GM18861 (cell line): Measurements from ENCODE around the gene COPS2.
"Not testable (repeated sequence)": the region's sequence is repeated elsewhere in the genome, so short reads cannot be mapped to it uniquely, and the experiment has no call there.

Experiments used
- ATAC-seq: cut with Tn5 transposase; IDR thresholded peaks from one replicate; pipeline ENCODE4 v1.9.1; 2021; ENCODE audit not compliant: unreplicated experiment

Gene COPS2

DNA sequence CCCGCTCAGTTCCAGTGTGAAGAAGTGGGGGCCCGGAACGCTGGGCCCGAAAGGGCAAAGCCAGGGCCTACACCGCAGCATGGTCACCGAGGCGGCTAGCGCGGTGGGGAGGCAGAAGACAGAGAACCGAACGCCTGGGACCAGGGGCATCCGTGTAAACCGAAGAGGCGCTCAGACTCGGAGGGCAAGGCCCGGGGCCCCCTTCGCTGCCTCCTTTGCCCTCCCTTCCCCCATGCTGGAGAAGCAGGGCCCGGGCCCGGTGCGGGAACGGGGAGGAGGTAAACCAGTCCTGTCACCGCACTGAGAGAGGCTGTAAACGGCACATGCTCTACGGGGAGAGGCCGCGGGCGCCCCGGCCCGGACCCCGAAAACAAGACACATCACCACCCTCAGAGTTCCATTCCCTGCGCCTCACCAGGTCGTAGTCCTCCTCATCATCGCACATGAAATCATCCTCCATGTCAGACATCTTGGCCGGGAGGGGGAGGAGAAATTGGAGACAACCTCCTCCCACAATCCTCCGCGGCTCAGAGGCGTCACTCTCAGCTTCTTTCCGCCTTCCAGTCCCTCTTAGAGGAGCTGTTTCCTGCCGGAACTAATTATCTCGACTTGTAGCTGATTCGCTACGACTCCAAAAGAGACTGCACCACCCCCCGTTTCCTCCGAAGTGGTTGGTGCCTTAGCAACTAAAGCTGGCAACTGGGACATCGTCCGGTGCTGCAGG, at the start of gene COPS2:
Gene COPS2, minus strand, starts transcription at position 490 of the 724 bp plus-strand sequence. Its CDS starts 21 bp downstream, at position 469.
- ATAC-seq, result peak; percentile 94

DNA sequence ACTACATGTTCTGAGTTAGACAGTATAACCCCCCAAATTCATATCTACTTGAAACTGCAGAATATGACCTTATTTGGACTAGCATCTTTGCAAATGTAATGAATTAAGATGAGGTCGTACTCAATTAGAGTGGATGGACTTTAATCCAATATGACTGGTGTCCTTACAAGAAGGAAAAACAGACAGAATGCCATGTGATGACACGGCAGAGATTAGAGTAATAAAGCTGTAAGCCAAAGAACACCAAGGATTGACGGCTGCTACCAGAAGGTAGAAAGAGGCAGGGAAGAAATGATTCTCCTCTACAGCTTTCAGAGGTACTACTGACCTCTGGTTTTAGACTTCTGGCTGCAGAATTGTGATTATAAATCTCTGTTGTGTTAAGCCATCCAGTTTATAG, 44.9 kb upstream of the COPS2 start:
- no peak for ATAC-seq

DNA sequence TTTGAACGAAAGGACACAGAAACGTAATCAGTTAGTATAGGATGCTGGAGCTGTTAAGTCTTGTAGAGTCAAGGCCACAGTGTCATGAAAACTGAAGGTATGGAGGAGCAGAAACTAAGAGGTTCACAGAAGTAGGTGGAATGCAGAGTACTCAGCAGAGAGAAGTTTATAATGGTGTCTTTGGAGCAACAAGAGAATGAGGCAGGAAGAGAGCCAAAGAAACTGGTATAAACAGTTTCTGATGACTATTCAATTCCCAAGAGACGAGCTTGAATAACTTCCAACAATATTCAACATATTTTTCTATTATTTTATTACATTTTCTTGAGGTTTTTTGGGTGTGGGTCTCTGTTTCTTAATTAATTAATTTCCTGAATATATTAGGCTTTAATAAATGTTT, 44.3 kb upstream of the COPS2 start:
- no peak for ATAC-seq

DNA sequence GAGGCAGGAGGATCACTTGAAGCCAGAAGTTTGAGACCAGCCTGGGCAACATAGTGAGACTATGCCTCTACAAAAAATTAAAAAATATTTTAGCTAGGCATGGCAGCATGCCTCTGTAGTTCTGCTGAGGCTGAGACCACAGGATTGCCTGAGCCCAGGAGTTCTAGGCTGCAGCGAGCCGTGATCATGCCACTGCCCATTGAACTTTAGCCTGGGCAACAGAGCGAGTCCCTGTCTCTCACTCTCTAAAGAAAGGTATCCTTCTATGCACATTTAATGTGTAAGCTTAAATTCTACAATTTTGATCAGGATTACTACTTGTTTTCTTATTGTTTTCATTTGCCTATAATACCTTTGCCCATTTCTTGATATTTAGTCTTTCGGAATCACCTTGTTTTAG, 41.5 kb upstream of the COPS2 start:
- no peak for ATAC-seq

DNA sequence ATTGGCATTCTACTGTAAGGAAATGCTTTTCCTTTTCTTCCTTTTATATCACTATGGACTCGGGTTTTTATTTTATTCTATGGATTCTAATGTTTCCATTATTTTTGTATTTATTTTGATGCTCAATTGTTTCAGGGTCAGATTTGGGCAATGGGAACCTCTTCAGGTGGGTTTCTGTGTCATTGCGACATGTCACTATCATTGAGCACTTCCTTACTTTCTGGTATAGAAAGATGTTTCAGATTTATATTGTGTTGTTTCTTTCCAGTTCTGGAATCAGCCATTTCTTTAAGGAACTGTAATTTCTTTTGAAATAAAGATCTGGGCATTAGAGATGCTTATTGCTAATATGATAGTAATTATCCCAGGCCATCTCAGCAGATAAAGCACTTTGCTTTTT, 36.5 kb upstream of the COPS2 start:
- no peak for ATAC-seq

DNA sequence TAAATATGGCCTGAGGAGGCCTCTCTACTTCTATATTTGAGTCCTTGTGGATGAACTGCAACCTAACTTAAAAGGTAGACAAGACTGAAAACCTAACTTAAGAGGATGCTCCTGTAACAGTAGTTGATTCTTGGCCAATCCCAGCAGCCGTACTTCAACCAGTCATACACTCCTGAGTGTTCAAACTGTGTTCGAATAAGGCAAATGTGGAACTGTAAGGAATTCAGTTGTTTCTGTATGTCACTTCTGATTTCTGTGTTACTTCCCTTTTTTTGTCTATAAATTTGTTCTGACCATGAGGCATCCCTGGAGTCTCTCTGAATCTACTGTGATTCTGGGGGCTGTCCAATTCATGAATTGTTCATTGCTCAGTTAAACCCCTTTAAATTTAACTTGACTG, 35.2 kb upstream of the COPS2 start:
- ATAC-seq, result no peak

DNA sequence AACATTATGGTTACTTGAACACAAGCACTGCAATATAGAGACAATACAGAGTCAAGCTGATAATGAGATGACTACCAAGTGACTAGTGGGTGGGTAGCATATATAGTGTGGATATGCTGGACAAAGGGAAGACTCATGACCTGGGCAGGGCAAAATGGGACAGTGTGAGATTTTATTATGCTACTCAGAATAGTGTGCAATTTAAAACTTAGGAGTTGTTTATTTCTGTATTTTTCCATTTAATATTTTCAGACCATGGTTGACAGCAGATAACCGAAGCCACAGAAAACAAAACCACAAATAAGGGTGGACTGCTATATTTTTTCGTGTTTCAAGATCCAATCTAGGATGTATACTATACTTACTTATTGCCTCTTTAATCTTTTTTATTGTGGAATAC, 34.2 kb upstream of the COPS2 start:
- no peak for ATAC-seq

DNA sequence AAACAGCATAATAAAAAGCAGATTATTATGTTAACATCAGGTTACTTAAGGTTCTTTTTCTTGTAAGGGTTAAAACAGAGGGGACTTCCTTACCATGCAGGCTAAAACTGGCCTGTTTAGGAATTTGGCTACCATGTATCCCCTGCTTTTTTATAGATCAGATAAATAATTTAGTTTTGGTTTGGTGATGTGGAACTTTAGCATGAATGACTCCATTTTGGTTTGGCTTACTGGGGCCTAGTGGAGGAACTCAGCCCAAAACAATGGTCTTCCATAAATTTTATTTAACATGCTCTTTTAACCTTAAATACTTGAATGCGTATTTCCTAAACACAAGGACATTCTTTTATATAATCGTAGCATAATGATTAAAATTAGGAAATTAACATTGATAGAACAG, 33.5 kb upstream of the COPS2 start:
- no peak for ATAC-seq

DNA sequence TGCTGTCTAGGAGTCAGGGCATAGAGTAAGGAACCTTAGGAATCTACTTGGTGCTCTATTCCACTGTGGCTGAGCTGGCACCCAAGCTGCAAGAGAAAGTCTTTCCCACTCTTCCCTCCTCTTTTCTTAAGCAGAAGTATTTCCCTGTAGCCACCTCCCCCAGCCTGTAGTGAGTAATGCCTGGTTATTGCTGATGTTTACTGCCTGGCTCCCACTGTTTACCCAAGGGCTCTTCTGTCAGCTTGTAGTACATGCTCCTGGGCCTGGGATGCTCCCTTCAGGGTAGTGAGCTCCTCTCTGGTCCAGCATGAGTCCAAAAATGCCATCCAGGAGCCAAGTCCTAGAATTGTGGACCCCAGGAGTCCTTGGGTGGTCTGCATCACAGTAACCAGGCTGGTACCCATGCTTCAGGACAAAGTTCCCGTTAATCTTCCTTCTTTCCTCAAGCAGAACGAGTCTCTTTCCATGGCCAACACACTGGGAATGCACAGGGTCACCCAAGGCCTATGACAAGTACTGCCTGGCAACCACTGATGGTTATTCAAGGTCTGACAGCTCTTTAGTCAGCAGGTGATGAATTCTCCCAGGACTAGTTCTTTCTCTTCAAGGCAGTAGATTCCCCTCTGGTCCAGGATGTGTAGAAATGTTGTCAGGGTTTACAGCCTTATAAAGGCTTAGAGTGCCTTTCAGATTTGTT, 32.3 kb upstream of the COPS2 start:
- ATAC-seq, result no peak

DNA sequence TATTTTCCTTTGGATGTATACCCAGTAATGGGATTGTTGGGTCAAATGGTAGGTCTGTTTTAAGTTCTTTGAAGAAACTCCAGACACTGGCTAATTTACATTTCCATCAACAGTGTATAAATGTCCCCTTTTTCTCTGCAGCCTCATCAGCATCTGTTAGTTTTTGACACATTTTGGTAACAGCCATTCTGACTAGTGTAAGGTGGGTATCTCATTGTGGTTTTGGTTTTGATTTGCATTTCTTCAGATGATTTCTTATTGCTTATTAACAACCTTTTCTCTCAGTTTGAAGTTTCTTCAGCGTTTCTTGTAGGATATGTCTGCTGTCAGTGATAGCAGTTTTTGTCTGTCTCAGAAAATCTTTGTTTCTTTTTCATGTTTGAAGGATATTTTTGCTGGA, 30.1 kb upstream of the COPS2 start:
- ATAC-seq, result peak; percentile 93

DNA sequence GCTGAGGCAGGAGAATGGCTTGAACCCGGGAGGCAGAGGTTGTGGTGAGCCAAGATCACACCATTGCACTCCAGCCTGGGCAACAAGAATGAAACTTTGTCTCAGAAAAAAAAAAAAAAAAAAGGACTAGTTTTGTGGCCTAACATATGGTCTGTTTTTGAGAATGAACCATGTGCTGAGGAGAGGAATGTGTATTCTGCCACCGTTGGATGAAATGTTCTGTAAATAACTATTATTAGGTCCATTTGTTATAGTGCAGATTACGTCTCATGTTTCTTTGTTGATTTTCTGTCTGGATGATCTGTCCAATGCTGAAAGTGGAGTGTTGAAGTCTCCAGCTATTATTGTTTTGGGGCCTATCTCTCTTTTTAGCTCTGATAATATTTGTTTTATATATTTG, 28.3 kb upstream of the COPS2 start:
- not testable (repeated sequence) for ATAC-seq

DNA sequence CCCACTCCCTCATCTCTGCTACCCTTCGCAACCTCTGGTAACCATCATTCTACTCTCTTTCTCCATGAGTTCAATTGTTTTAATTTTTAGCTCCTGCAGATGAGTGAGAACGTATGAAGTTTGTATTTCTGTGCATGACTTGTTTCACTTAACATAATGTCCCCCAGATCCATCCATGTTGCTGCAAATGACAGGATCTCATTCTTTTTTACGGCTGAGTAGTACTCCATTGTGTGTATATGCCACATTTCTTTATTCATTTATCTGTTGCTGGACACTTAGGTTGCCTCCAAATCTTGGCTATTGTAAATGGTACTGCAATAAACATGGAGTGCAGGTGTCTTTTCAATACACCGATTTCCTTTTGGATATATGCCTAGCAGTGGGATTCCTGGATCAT, 26.7 kb upstream of the COPS2 start:
- ATAC-seq, result no peak

DNA sequence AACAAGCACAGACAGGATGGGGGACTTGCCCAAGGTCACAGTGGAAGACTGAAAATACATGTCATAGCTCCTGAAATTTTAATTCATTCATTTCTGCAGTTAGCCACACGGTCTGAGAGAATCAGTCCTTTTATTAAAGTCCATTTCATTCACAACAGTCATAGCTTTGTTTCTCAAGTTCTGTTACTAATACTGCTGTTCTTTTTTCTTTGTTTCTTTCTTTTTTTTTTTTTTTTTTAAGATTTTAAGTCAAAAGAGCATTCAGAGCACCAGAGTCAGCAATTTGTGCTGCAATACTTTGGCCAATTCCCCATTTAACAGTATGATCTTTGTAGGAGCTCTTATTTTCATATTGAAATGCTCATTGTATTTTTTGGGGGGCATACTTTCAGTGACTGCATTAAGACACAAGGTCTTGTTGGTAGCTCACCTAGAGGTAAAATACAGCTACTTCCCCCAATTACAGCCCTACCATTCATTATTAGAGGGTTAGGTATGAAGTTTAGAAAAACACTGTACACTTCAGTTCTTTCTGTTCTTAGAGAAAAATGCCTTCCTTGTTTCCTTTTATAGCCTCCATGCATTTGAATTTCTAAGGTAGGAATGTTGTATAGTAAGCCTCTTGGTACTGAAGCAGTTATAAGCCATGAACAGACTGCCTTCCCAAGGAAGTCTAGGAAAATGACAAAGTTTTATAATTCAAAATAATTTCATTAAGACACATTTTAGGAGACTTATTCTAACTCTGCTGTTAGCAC, 24.2 kb upstream of the COPS2 start:
- no peak for ATAC-seq

DNA sequence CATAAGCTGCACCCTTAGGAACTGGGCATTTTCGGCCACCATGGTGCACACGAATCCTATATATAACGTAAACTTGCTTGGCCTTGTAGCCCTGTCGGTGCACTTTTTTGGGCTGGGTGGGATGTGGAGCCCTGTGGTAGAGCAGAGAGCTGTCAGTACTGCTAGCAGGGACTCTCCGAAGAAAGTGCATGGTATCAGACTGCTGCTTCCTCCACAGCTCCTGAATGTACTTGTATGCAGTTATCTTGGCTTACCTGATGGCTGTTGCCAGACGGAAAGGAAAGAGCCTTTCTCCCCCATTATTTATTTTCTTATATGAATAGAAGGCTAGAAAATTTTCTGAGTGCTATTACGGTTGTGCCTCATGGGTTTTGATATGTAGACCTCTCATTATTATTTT, 23.1 kb upstream of the COPS2 start:
- ATAC-seq, result no peak

DNA sequence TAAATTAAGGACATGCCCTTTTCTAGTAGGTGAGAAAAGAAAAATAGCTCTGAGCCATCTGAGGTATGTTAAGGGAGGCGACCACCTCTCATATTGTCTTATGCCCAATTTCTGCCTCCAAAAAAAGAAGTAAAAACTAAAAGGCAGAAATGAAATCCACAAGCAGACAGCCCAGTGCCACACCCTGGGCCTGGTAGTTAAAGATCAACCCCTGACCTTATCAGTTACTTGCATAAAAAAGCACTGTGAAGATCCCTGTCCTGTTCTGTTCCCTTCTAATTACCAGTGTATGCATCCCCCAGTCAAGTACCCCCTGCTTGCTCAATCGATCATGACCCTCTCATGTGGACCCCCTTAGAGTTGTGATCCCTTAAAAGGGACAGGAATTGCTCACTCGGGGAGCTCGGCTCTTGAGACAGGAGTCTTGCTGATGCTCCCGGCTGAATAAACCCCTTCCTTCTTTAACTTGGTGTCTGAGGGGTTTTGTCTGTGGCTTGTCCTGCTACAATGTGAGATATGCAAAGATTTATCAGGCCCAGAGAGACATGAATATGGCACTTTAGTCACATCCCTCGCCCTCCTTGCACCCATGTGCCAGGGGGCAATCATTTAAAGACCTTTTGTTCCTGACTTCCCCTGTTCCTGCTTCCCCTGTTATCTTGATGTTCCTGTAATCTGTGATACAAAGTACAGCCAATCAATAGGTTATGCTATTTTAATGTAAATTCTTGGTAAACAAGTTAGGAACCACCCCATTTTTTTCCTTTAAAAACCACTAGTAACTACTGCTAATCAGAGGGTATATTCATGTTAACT, 20.4 kb upstream of the COPS2 start:
- not testable (repeated sequence) for ATAC-seq

DNA sequence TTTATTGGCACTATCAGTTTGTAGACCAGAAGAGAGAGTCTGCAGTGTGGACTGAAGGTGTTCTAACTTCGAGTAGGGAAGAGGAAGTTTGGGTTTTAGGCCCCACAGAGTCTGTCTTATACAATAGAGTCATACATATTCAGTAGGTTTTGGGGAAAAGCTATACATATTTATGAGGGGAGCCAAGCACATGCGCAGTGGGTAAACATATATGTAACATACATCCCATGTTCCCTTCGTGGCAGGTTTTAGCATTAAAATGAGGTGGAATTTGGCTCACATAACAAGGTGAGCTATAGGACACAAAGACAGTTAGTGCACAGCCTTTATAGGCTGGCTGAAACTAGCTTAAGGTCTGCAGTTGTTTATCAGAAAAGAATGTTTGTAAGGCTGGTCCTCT, 19.5 kb upstream of the COPS2 start:
- no peak for ATAC-seq

DNA sequence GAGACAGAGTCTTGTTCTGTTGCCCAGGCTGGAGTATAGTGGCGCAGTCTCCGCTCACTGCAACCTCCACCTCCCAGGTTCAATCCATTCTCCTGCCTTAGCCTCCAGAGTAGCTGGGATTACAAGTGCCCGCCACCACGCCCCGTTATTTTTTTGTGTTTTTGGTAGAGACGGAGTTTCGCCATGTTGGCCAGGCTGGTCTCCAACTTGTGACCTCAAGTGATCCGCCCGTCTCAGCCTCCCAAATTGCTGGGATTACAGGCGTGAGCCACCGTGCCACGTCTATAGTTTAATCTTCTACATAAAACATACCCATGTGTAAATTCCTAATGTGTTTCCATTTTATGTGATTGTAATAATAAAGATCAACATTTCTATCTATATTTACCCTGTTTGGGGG, 16.4 kb upstream of the COPS2 start:
- no peak for ATAC-seq

DNA sequence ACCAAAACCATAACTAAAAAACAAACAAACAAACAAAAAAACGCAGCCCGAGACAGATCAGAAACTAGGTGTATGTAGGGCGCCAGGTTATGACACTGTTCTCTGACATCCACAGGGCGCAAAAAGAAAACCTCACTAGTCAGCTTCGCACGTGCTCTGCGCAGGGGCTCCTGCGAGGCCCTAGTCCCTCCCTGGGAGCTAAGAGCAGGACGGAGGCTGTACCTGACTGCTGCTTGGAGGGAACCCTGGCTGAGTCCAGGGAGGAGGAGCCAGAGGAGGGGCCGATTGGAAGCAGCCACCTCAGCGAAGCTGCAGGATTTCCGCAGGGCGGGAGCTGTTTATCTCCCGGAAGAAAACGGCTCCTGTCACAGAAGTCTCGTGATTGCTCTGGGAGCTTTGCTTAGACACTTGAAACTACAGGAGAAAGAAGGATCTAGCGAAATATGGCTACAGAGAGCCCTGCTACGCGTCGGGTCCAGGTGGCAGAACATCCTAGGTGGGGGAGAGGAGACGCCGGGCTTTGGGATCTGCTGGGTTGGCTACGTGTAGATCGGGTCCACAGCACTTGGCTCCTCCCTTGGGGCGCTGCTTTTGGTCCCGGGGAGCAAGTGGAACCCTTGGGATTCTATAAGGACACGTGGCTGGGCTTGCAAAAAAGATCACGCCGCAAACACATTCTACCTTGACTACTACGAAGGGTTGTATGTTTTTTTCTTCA, 14.6 kb upstream of the COPS2 start, which contains the start of gene GALK2:
Gene GALK2, plus strand, starts transcription at position 368 of the 718 bp plus-strand sequence. Its CDS starts 76 bp downstream, at position 444.
- peak; percentile 88 for ATAC-seq

DNA sequence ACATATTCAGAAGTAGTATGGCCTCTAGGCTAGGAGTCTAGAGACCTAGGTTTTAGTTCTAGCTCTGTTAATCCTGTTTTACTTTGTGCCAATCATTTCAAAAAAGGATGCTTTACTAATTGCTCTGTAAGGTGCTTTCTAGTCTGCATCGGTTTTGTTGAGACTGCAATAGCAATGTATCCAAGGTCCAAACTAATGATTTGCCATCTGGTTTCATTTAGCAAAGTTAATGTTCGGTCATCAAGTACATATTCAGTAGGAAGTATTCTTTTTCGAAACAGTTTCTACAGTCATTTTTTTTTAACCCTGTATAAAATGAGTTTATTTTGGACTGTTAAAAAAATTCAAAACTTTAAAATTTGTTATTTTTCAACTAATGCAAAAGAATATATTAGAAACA, 12.6 kb upstream of the COPS2 start:
- no peak for ATAC-seq

DNA sequence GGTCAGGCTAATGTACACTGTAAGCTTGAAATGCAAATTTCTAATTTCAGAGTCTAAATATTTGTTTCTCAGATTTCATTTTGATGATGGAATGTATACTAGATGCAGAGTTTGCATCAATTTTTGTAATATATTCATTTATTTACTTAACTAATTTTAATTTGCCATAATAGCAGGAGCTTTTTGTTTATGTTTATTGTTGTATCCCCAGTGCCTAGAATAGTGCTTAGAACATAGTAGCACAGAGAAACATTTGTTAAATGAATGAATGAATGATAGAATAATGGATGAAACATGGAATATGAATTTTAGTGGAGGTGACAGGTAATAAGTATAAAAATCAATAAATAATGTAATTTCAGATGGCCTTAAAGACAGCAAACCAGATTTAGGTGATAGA, 9.5 kb upstream of the COPS2 start:
- no peak for ATAC-seq
